A549 (cell line): ENCODE results near the gene LMO1. TPM values are rescaled to one million over a fixed set of nuclear protein-coding genes. Genes with fewer than 3 reads are reported as not detected.

Experiments used
- ATAC-seq, 2 experiments: fragments of 200-7000 bp in 1 of 2; fragments of >200 bp in 1 of 2; cut with Nextera tagmentation in 1 of 2; cut with Tn5 transposase in 1 of 2; 3 replicates each; pipeline versions ENCODE4 v1.8.0 to v1.9.1; 2018 to 2020; ENCODE audit warnings: mild to moderate bottlenecking in 1 of 2, moderate library complexity in 1 of 2
- CTCF ChIA-PET: fragments of 300-600 bp; sonication (Branson Sonifier 250); formaldehyde crosslinking; extraction: SDS; loops from one replicate; lab custom pipeline; 2021; ENCODE audit warnings: antibody characterized with exemption, inconsistent platforms; lab: Yijun Ruan, JAX
- POLR2A ChIA-PET: fragments of 350-600 bp; formaldehyde crosslinking; extraction: SDS; loops from one replicate; lab custom pipeline; 2021; ENCODE audit warnings: antibody characterized with exemption, inconsistent platforms; lab: Yijun Ruan, JAX
- DNase-seq, 2 experiments: peaks; one replicate each; pipeline versions ENCODE4 v3.0.0 to v3.0.0-alpha.2; 2011 to 2016; ENCODE audit warnings: low read depth in 1 of 2, low spot score in 1 of 2
- FAIRE-seq: peaks from 2 replicates; lab custom pipeline; 2011; peaks lifted over from hg19 to GRCh38; lab: Jason Lieb, UNC
- H3K27ac ChIP-seq, 2 experiments: fragments of >200 bp; sonication (Bioruptor Twin); formaldehyde crosslinking; 3 replicates each; pipeline ENCODE4 v1.5.1; 2016 to 2017
- H3K4me1 ChIP-seq: fragments of >200 bp; sonication (Bioruptor Twin); formaldehyde crosslinking; 3 replicates; pipeline ENCODE4 v1.6.1; 2016
- H3K4me2 ChIP-seq: fragments of >200 bp; sonication (Bioruptor Twin); formaldehyde crosslinking; 3 replicates; pipeline ENCODE4 v1.6.1; 2016
- H3K4me3 ChIP-seq: fragments of >200 bp; sonication (Bioruptor Twin); formaldehyde crosslinking; 3 replicates; pipeline ENCODE4 v1.5.1; 2016
- H3K9me3 ChIP-seq: fragments of >200 bp; sonication (Bioruptor Twin); formaldehyde crosslinking; 3 replicates; pipeline ENCODE4 v1.6.1; 2016
- BHLHE40 ChIP-seq: IDR thresholded peaks from 2 replicates; pipeline ENCODE4 v1.6.1; 2012; ENCODE audit warnings: low read depth, low read length, inconsistent platforms
- CBX8 ChIP-seq: fragments of 200-600 bp; sonication (generic); IDR thresholded peaks from 2 replicates; pipeline ENCODE4 v1.6.1; 2016
- CEBPB ChIP-seq, 2 experiments: fragments of >200 bp in 1 of 2; sonication (Bioruptor Twin) in 1 of 2; formaldehyde crosslinking in 1 of 2; IDR thresholded peaks; 2 replicates each; pipeline ENCODE4 v1.6.1; 2012 to 2016
- CHD4 ChIP-seq: fragments of 200-600 bp; sonication (generic); IDR thresholded peaks from 2 replicates; pipeline ENCODE4 v1.6.1; 2016; ENCODE audit warnings: antibody characterized with exemption, mild to moderate bottlenecking, borderline replicate concordance
- CTCF ChIP-seq: fragments of >200 bp; sonication (Bioruptor Twin); formaldehyde crosslinking; IDR thresholded peaks from 3 replicates; pipeline ENCODE4 v1.5.1; 2016
- E2F6 ChIP-seq: IDR thresholded peaks from 2 replicates; pipeline ENCODE4 v1.6.1; 2012; ENCODE audit warnings: low read depth, borderline replicate concordance
- EHMT2 ChIP-seq: fragments of 200-600 bp; sonication (generic); IDR thresholded peaks from 2 replicates; pipeline ENCODE4 v1.6.1; 2016; ENCODE audit warnings: antibody characterized with exemption, low read depth, mild to moderate bottlenecking, moderate library complexity
- EP300 ChIP-seq, 2 experiments: fragments of >200 bp; sonication (Bioruptor Twin); formaldehyde crosslinking; IDR thresholded peaks; 2 replicates in 1 of 2; 3 replicates in 1 of 2; pipeline ENCODE4 v1.6.1; 2016 to 2017
- ESRRA ChIP-seq: fragments of 150-350 bp; IDR thresholded peaks from 2 replicates; pipeline ENCODE4 v1.6.1; 2014; ENCODE audit warnings: mild to moderate bottlenecking, low read length, borderline replicate concordance
- FOXS1 ChIP-seq: fragments of 250-450 bp; sonication (Bioruptor Pico); IDR thresholded peaks from 2 replicates; pipeline ENCODE4 v1.5.0; 2020; ENCODE audit warnings: mild to moderate bottlenecking, moderate library complexity
- HES2 ChIP-seq: fragments of >200 bp; sonication (Bioruptor Twin); formaldehyde crosslinking; IDR thresholded peaks from 2 replicates; pipeline ENCODE4 v1.6.1; 2016
- HEYL ChIP-seq: fragments of 250-450 bp; sonication (Bioruptor Pico); IDR thresholded peaks from 2 replicates; pipeline ENCODE4 v1.8.0; 2021; ENCODE audit warnings: mild to moderate bottlenecking, moderate library complexity
- HMGXB4 ChIP-seq: fragments of 250-450 bp; sonication (Bioruptor Pico); IDR thresholded peaks from 2 replicates; pipeline ENCODE4 v1.5.0; 2021; ENCODE audit warnings: mild to moderate bottlenecking, moderate library complexity, borderline replicate concordance
- HOXA7 ChIP-seq: fragments of 250-450 bp; sonication (Bioruptor Pico); IDR thresholded peaks from 2 replicates; pipeline ENCODE4 v1.5.0; 2020; ENCODE audit warnings: mild to moderate bottlenecking, moderate library complexity
- HOXB5 ChIP-seq: fragments of 250-450 bp; sonication (Bioruptor Pico); IDR thresholded peaks from 2 replicates; pipeline ENCODE4 v1.5.0; 2020; ENCODE audit warnings: mild to moderate bottlenecking, moderate library complexity
- JUNB ChIP-seq: fragments of >200 bp; sonication (Bioruptor Twin); formaldehyde crosslinking; IDR thresholded peaks from 2 replicates; pipeline ENCODE4 v1.6.1; 2016
- MAFK ChIP-seq: fragments of 450-650 bp; IDR thresholded peaks from 2 replicates; pipeline ENCODE4 v1.6.1; 2014; ENCODE audit not compliant: partially characterized antibody
- NFE2L2 ChIP-seq: fragments of 150-350 bp; conservative IDR thresholded peaks from 2 replicates; pipeline ENCODE4 v1.6.1; 2014; ENCODE audit warnings: low read length
- NPAS2 ChIP-seq: fragments of 250-450 bp; sonication (Bioruptor Pico); IDR thresholded peaks from 2 replicates; pipeline ENCODE4 v1.8.0; 2022; ENCODE audit warnings: mild to moderate bottlenecking, moderate library complexity, borderline replicate concordance
- PBX3 ChIP-seq: IDR thresholded peaks from 2 replicates; pipeline ENCODE4 v1.6.1; 2012
- PHF8 ChIP-seq: fragments of 200-600 bp; sonication (generic); IDR thresholded peaks from 2 replicates; pipeline ENCODE4 v1.6.1; 2016; ENCODE audit warnings: low read depth, mild to moderate bottlenecking, antibody characterized with exemption, moderate library complexity, borderline replicate concordance
- POLR2A ChIP-seq: IDR thresholded peaks from 2 replicates; pipeline ENCODE4 v1.6.1; 2012; ENCODE audit warnings: mild to moderate bottlenecking, low read length
- RFX5 ChIP-seq: fragments of 450-650 bp; IDR thresholded peaks from 2 replicates; pipeline ENCODE4 v1.7.1; 2014; ENCODE audit warnings: antibody characterized with exemption, mild to moderate bottlenecking, moderate library complexity
- RNF2 ChIP-seq: fragments of 200-600 bp; sonication (generic); IDR thresholded peaks from 2 replicates; pipeline ENCODE4 v1.6.1; 2016; ENCODE audit warnings: low read depth, mild to moderate bottlenecking, antibody characterized with exemption, moderate library complexity, borderline replicate concordance
- SMC3 ChIP-seq: fragments of >200 bp; sonication (Bioruptor Twin); formaldehyde crosslinking; IDR thresholded peaks from 3 replicates; pipeline ENCODE4 v1.6.1; 2018; ENCODE audit warnings: inconsistent platforms
- SREBF2 ChIP-seq: fragments of 450-650 bp; IDR thresholded peaks from 2 replicates; pipeline ENCODE4 v1.6.1; 2014; ENCODE audit warnings: mild to moderate bottlenecking, moderate library complexity
- TP53 ChIP-seq: fragments of 250-450 bp; sonication (Bioruptor Pico); IDR thresholded peaks from 2 replicates; pipeline ENCODE4 v1.5.0; 2021; ENCODE audit warnings: mild to moderate bottlenecking, moderate library complexity
- ZC3H11A ChIP-seq: fragments of 450-650 bp; IDR thresholded peaks from 2 replicates; pipeline ENCODE4 v1.6.1; 2014; ENCODE audit warnings: antibody characterized with exemption, mild to moderate bottlenecking
- ZFP36 ChIP-seq: fragments of 450-650 bp; IDR thresholded peaks from 2 replicates; pipeline ENCODE4 v1.6.1; 2014; ENCODE audit warnings: borderline replicate concordance; ENCODE audit not compliant: partially characterized antibody
- ZNF302 ChIP-seq: fragments of 250-450 bp; sonication (Bioruptor Pico); IDR thresholded peaks from 2 replicates; pipeline ENCODE4 v1.9.0; 2021; ENCODE audit warnings: inconsistent platforms, mild to moderate bottlenecking, moderate library complexity
- WGBS: methylation state at CpG from one replicate; pipeline ENCODE4 v1.1.6; 2017; ENCODE audit errors: missing lambda C conversion rate; 5-methylcytosine and 5-hydroxymethylcytosine counted together
- polyA plus RNA-seq, 4 experiments: library from polyadenylated mRNA; depleted of rRNA in 3 of 4; stranded (reverse); fragments of >200 nt; fragmentation: RNase III in 1 of 4; extraction: RNeasy Plus Mini Kit Qiagen cat#74134 plus additional on column Dnase treatment in 1 of 4; gene quantifications; 2 replicates in 3 of 4; 3 replicates in 1 of 4; pipeline ENCODE4 v1.2.3, GENCODE V29; 2011 to 2017

Gene LMO1
- polyA plus RNA-seq, 2 of the 4 experiments (the other 2 are of a cell fraction): 0.18 to 2.7 TPM

- Histone ChIP-seq H3K9me3 (peaks cover 16% of the 10 kb centered on the region), H3K4me2 (no peak overlapping the region), H3K27ac (no peak overlapping the region), H3K4me3 (no peak overlapping the region)
- CTCF ChIA-PET: no interaction called here
- ATAC-seq (no peak), FAIRE-seq (no peak)
- WGBS: 81% methylated on average over 8 of the region's 8 CpGs
- TF ChIP-seq SREBF2 (no peak), HEYL (CRISPR knock-in tag) (no peak), EHMT2 (no peak), PBX3 (no peak), POLR2A (no peak), NPAS2 (CRISPR knock-in tag) (no peak), SMC3 (no peak)
- TF ChIP-seq, all 56 proteins: peak for 0
- POLR2A ChIA-PET: no interaction called here
- H3K4me1 ChIP-seq: no peaks in the 10 kb centered on the region
- DNase-seq: no peak
Measured at GRCh38 chr11:8307601-8308000, 43.9 kb upstream of the LMO1 start.

GRCh38 chr11:8301622-8302021 lies 37.9 kb upstream of the LMO1 start:
- Histone ChIP-seq H3K27ac (no peak overlapping the region), H3K4me2 (no peak overlapping the region), H3K4me1 (no peaks in the 10 kb centered on the region), H3K4me3 (no peak overlapping the region), H3K9me3 (peaks cover 16% of the 10 kb centered on the region)
- no peak for TF ChIP-seq CHD4
- no peak for TF ChIP-seq RFX5
- no peak for TF ChIP-seq CEBPB (IDR thresholded peaks at IDR 0.05)
- TF ChIP-seq ZC3H11A: no peak
- TF ChIP-seq TP53 (CRISPR knock-in tag): no peak
- TF ChIP-seq ZNF302 (CRISPR knock-in tag): no peak
- TF ChIP-seq HMGXB4 (CRISPR knock-in tag): no peak
- TF ChIP-seq FOXS1 (CRISPR knock-in tag): no peak
- no peak for TF ChIP-seq ESRRA
- TF ChIP-seq HOXA7 (CRISPR knock-in tag): no peak
- no peak for TF ChIP-seq JUNB
- TF ChIP-seq E2F6: no peak
- TF ChIP-seq HOXB5: no peak
- no peak for TF ChIP-seq ZFP36
- POLR2A ChIA-PET: no interaction called here
- ATAC-seq: no peak
- no peak for FAIRE-seq
- CTCF ChIA-PET: interaction anchor here (1.4 to 2.3 kb wide), 2 partner anchors 11 to 38 kb away, joined by 3 to 6 read pairs; partner anchors contain the start of gene LMO1
- no peak for DNase-seq
- WGBS: 16% methylated on average over 2 of the region's 2 CpGs

GRCh38 chr11:8298801-8299786 lies 35.4 kb upstream of the LMO1 start:
- no peaks in the 10 kb centered on the region for H3K4me1 ChIP-seq
- H3K27ac ChIP-seq: no peak overlapping the region
- DNase-seq (no peak), FAIRE-seq (no peak), ATAC-seq (no peak)
- ChIA-PET POLR2A (no interaction called here), CTCF (interaction anchor here (0.6 to 1.9 kb wide), 4 partner anchors 39 to 267 kb away, joined by 3 to 4 read pairs (median 4); no protein-coding TSS in a partner anchor)
- no peak overlapping the region for H3K4me2 ChIP-seq
- H3K9me3 ChIP-seq: peaks cover 5% of the 10 kb centered on the region; the same call in 1 of the 3 replicates
- no peak overlapping the region for H3K4me3 ChIP-seq
- 56% methylated on average over 12 of the region's 13 CpGs for WGBS
- no peak for TF ChIP-seq RFX5
- TF ChIP-seq POLR2A: no peak
- no peak for TF ChIP-seq EP300 (IDR thresholded peaks at IDR 0.05)
- TF ChIP-seq CBX8: no peak
- TF ChIP-seq CTCF: no peak
- no peak for TF ChIP-seq BHLHE40
- no peak for TF ChIP-seq HES2
- no peak for TF ChIP-seq PHF8
- no peak for TF ChIP-seq HOXA7 (CRISPR knock-in tag)
- no peak for TF ChIP-seq ZNF302 (CRISPR knock-in tag)
- TF ChIP-seq NFE2L2: no peak
- no peak for TF ChIP-seq RNF2
- no peak for TF ChIP-seq MAFK
- no peak for TF ChIP-seq EHMT2
